GM19099 (cell line): ENCODE measurements around the gene PCDH15.

Experiments used
- POLR2A ChIP-seq: IDR thresholded peaks from 3 replicates; pipeline ENCODE4 v1.6.1; 2011; ENCODE audit warnings: low read depth; ENCODE audit not compliant: insufficient read length; ENCODE audit errors: extremely low read depth

The PCDH15 gene

GRCh38 chr10:54501929-54502328, 299.1 kb downstream of the PCDH15 start:
- no peak for TF ChIP-seq POLR2A

- no peak for TF ChIP-seq POLR2A
Measured at GRCh38 chr10:54496852-54497251, 304.2 kb downstream of the PCDH15 start.

- no peak for TF ChIP-seq POLR2A
Measured at GRCh38 chr10:54487743-54488142, 313.3 kb downstream of the PCDH15 start.

GRCh38 chr10:54485971-54486370, 315.1 kb downstream of the PCDH15 start:
- TF ChIP-seq POLR2A, result no peak

GRCh38 chr10:54484186-54484585, 316.8 kb downstream of the PCDH15 start:
- no peak for TF ChIP-seq POLR2A

- TF ChIP-seq POLR2A, result no peak
Measured at GRCh38 chr10:54478601-54479000, 322.4 kb downstream of the PCDH15 start.

GRCh38 chr10:54477738-54478137, 323.3 kb downstream of the PCDH15 start:
- TF ChIP-seq POLR2A, result no peak

GRCh38 chr10:54470324-54470631, 330.8 kb downstream of the PCDH15 start:
- no peak for TF ChIP-seq POLR2A

- no peak for TF ChIP-seq POLR2A
Measured at GRCh38 chr10:54469587-54470323, 331.3 kb downstream of the PCDH15 start.

- TF ChIP-seq POLR2A, result no peak
Measured at GRCh38 chr10:54454271-54454670, 346.8 kb downstream of the PCDH15 start.

- TF ChIP-seq POLR2A, result no peak
Measured at GRCh38 chr10:54449056-54449455, 352.0 kb downstream of the PCDH15 start.

GRCh38 chr10:54444170-54444569, 356.9 kb downstream of the PCDH15 start:
- TF ChIP-seq POLR2A, result no peak

GRCh38 chr10:54441275-54441674, 359.8 kb downstream of the PCDH15 start:
- TF ChIP-seq POLR2A, result no peak

- TF ChIP-seq POLR2A, result no peak
Measured at GRCh38 chr10:54434782-54435181, 366.2 kb downstream of the PCDH15 start.

- no peak for TF ChIP-seq POLR2A
Measured at GRCh38 chr10:54415483-54415882, 385.5 kb downstream of the PCDH15 start.

- no peak for TF ChIP-seq POLR2A
Measured at GRCh38 chr10:54402576-54402975, 398.5 kb downstream of the PCDH15 start.

- no peak for TF ChIP-seq POLR2A
Measured at GRCh38 chr10:54396031-54396430, 405.0 kb downstream of the PCDH15 start.
